ENCODE measurements around the gene RCSD1. TPM values are rescaled to one million over a fixed set of nuclear protein-coding genes. Genes with fewer than 3 reads are reported as not detected.

Gene RCSD1
- total and polyA plus RNA-seq, 2 donors (not counting 3 experiments of a cell fraction or from before 2014, with no cell fraction given), result 0.08 to 1.00 TPM

GRCh38 chr1:167716000-167716271 is 85.9 kb downstream of the RCSD1 start:
- peak overlapping the region; percentile 98 for H3K4me2 ChIP-seq (ENCODE audit: insufficient read depth, low read length)
- H4K20me1 ChIP-seq (replicated peaks; ENCODE audit: control insufficient read depth, extremely low read depth, insufficient read depth, low read length), result no peaks in the 10 kb centered on the region
- peak overlapping the region; percentile 88 for H3K9ac ChIP-seq (replicated peaks; ENCODE audit: extremely low read depth, insufficient read depth, low read length)
- ChIA-PET POLR2A (no interaction called here), CTCF (interaction anchor here (0.8 to 2.7 kb wide), 13 partner anchors 11 to 366 kb away, joined by 3 to 17 read pairs (median 4); no protein-coding TSS in a partner anchor)
- DNase-seq (ENCODE audit: low read depth, low spot score), result peak; percentile 49
- peak overlapping the region; percentile 89 to 99 (median 96) for H3K4me3 ChIP-seq (replicated peaks in 1 of 3; ENCODE audit: insufficient read depth in 1 of 3, low read depth in 1 of 3, low read length in 3 of 3)
- dilution Hi-C loops (cut with MboI; ENCODE audit: extremely low pct_ligation_motif_present, low sequenced_read_pairs) (no loop called here), intact Hi-C loops (cut with micrococcal nuclease) (loop anchor here (1.0 to 10.0 kb wide), 7 partner anchors 87 to 1649 kb away; partner anchors contain the start of genes BLZF1, CREG1, DCAF6 and NME7)
- H3K4me1 ChIP-seq (ENCODE audit: control insufficient read depth, extremely low read depth, insufficient read depth, low read length), result peaks cover 13% of the 10 kb centered on the region
- H2AFZ ChIP-seq (ENCODE audit: low read depth, low read length), result peak overlapping the region; percentile 95
- no peak for TF ChIP-seq POLR2A (IDR thresholded peaks at IDR 0.05; ENCODE audit: low read depth, low read length)
- no peak for TF ChIP-seq JUN (IDR thresholded peaks at IDR 0.05; ENCODE audit: borderline replicate concordance, insufficient read depth, insufficient read length, low read depth)
- TF ChIP-seq GATA2 (IDR thresholded peaks at IDR 0.05; ENCODE audit: insufficient read depth, insufficient read length, low read depth, low read length), result no peak
- peaks cover 3 to 4% of the 10 kb centered on the region in 2 experiments for H3K27me3 ChIP-seq (ENCODE audit: control insufficient read depth in 2 of 2, insufficient read depth in 2 of 2, low read length in 2 of 2)
- H3K9me3 ChIP-seq (replicated peaks; ENCODE audit: control insufficient read depth, insufficient read depth, low read length), result no peaks in the 10 kb centered on the region
- H3K9me1 ChIP-seq (replicated peaks; ENCODE audit: control insufficient read depth, extremely low read depth, insufficient read depth, low read length), result no peaks in the 10 kb centered on the region
- no peak for FAIRE-seq
- H3K27ac ChIP-seq (ENCODE audit: insufficient read depth, low read depth, low read length), result peak overlapping the region; percentile 61
- no peaks in the 10 kb centered on the region for H3K79me2 ChIP-seq (ENCODE audit: control insufficient read depth, insufficient read depth, low read length)
- H3K36me3 ChIP-seq (ENCODE audit: control insufficient read depth in 2 of 2, extremely low read depth in 1 of 2, insufficient read depth in 2 of 2, low read length in 2 of 2), result no peaks in the 10 kb centered on the region
- BruUV-seq (replicated peaks), result TSS peak; percentile 73

- Histone ChIP-seq H3K4me3 (replicated peaks in 1 of 3; ENCODE audit: insufficient read depth in 1 of 3, low read depth in 1 of 3, low read length in 3 of 3) (no peak overlapping the region), H3K9me1 (replicated peaks; ENCODE audit: control insufficient read depth, extremely low read depth, insufficient read depth, low read length) (no peaks in the 10 kb centered on the region), H3K36me3 (ENCODE audit: control insufficient read depth in 2 of 2, extremely low read depth in 1 of 2, insufficient read depth in 2 of 2, low read length in 2 of 2) (no peaks in the 10 kb centered on the region), H2AFZ (ENCODE audit: low read depth, low read length) (no peak overlapping the region), H3K9me3 (replicated peaks; ENCODE audit: control insufficient read depth, insufficient read depth, low read length) (no peaks in the 10 kb centered on the region), H3K27me3 (ENCODE audit: control insufficient read depth in 2 of 2, insufficient read depth in 2 of 2, low read length in 2 of 2) (peaks cover 0 to 1% of the 10 kb centered on the region in 2 experiments), H3K4me2 (ENCODE audit: insufficient read depth, low read length) (no peak overlapping the region), H3K4me1 (ENCODE audit: control insufficient read depth, extremely low read depth, insufficient read depth, low read length) (peaks cover 18% of the 10 kb centered on the region), H4K20me1 (replicated peaks; ENCODE audit: control insufficient read depth, extremely low read depth, insufficient read depth, low read length) (no peaks in the 10 kb centered on the region), H3K27ac (ENCODE audit: insufficient read depth, low read depth, low read length) (no peak overlapping the region), H3K9ac (replicated peaks; ENCODE audit: extremely low read depth, insufficient read depth, low read length) (no peak overlapping the region), H3K79me2 (ENCODE audit: control insufficient read depth, insufficient read depth, low read length) (peaks cover 3% of the 10 kb centered on the region)
- intact Hi-C loops (cut with micrococcal nuclease) (loop anchor here (10.0 kb wide), 1 partner anchor 1647 kb away; the partner anchor contains the start of genes BLZF1 and NME7), dilution Hi-C loops (cut with MboI; ENCODE audit: extremely low pct_ligation_motif_present, low sequenced_read_pairs) (no loop called here)
- BruUV-seq (replicated peaks), result no TSS peak
- DNase-seq (ENCODE audit: low read depth, low spot score) (no peak), FAIRE-seq (no peak)
- CTCF ChIA-PET, result interaction anchor here (0.6 to 1.9 kb wide), 5 partner anchors 80 to 497 kb away, joined by 3 to 6 read pairs (median 4); partner anchors contain the start of gene POU2F1
- POLR2A ChIA-PET, result no interaction called here
- TF ChIP-seq MYC (IDR thresholded peaks at IDR 0.05; ENCODE audit: low read depth, low read length) (no peak), POLR2A (IDR thresholded peaks at IDR 0.05; ENCODE audit: low read depth, low read length) (no peak), GATA2 (IDR thresholded peaks at IDR 0.05; ENCODE audit: insufficient read depth, insufficient read length, low read depth, low read length) (no peak), JUN (IDR thresholded peaks at IDR 0.05; ENCODE audit: borderline replicate concordance, insufficient read depth, insufficient read length, low read depth) (no peak)
- TF ChIP-seq, protein P1, sequence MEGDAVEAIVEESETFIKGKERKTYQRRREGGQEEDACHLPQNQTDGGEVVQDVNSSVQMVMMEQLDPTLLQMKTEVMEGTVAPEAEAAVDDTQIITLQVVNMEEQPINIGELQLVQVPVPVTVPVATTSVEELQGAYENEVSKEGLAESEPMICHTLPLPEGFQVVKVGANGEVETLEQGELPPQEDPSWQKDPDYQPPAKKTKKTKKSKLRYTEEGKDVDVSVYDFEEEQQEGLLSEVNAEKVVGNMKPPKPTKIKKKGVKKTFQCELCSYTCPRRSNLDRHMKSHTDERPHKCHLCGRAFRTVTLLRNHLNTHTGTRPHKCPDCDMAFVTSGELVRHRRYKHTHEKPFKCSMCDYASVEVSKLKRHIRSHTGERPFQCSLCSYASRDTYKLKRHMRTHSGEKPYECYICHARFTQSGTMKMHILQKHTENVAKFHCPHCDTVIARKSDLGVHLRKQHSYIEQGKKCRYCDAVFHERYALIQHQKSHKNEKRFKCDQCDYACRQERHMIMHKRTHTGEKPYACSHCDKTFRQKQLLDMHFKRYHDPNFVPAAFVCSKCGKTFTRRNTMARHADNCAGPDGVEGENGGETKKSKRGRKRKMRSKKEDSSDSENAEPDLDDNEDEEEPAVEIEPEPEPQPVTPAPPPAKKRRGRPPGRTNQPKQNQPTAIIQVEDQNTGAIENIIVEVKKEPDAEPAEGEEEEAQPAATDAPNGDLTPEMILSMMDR (IDR thresholded peaks at IDR 0.05; ENCODE audit: extremely low read depth in 1 of 2, insufficient read depth in 1 of 2, low read depth in 1 of 2, low read length in 2 of 2), result no peak
These were observed 87.3 kb downstream of the RCSD1 start for GRCh38 chr1:167717351-167717750.
